GM10266 (cell line): ENCODE measurements around the gene DCTN2.
"Not testable (repeated sequence)": the region's sequence is repeated elsewhere in the genome, so short reads cannot be mapped to it uniquely, and the experiment has no call there.

Experiments used
- DNase-seq: peaks from one replicate; pipeline ENCODE4 v3.0.0; 2012; ENCODE audit errors: extremely low spot score
- CTCF ChIP-seq: IDR thresholded peaks from 2 replicates; pipeline ENCODE4 v1.5.1; 2012; ENCODE audit warnings: mild to moderate bottlenecking, low read depth; ENCODE audit not compliant: control insufficient read depth, insufficient read depth; ENCODE audit errors: missing control alignments

DCTN2 gene

GRCh38 chr12:57563358-57563757 is 16.4 kb upstream of the DCTN2 start:
- DNase-seq: no peak
- TF ChIP-seq CTCF: no peak

GRCh38 chr12:57561117-57561516 is 14.1 kb upstream of the DCTN2 start:
- not testable (repeated sequence) for DNase-seq

- no peak for TF ChIP-seq CTCF
- DNase-seq: no peak
Measured at GRCh38 chr12:57560516-57560915, 13.5 kb upstream of the DCTN2 start.

GRCh38 chr12:57558864-57559263 is 11.9 kb upstream of the DCTN2 start:
- no peak for DNase-seq
- TF ChIP-seq CTCF: no peak

- no peak for DNase-seq
- no peak for TF ChIP-seq CTCF
Measured at GRCh38 chr12:57554897-57555296, 7.9 kb upstream of the DCTN2 start.

- TF ChIP-seq CTCF: no peak
- DNase-seq: no peak
Measured at GRCh38 chr12:57554453-57554852, 7.5 kb upstream of the DCTN2 start.

- no peak for TF ChIP-seq CTCF
- no peak for DNase-seq
Measured at GRCh38 chr12:57553343-57554202, 6.6 kb upstream of the DCTN2 start.
